ENCODE measurements around the gene SALL3.

SALL3 gene

GRCh38 chr18:79006106-79006795 lies 26.6 kb downstream of the SALL3 start:
- H3K27me3 ChIP-seq (ENCODE audit: insufficient read depth, poor library complexity, severe bottlenecking) = peaks cover 6% of the 10 kb centered on the region
- no peak overlapping the region for H3K27ac ChIP-seq (replicated peaks)
- TF ChIP-seq POLR2AphosphoS5 (IDR thresholded peaks at IDR 0.05; ENCODE audit: low read depth) (no peak), GABPA (IDR thresholded peaks at IDR 0.05; ENCODE audit: low read depth) (no peak)
- TF ChIP-seq, protein P1, sequence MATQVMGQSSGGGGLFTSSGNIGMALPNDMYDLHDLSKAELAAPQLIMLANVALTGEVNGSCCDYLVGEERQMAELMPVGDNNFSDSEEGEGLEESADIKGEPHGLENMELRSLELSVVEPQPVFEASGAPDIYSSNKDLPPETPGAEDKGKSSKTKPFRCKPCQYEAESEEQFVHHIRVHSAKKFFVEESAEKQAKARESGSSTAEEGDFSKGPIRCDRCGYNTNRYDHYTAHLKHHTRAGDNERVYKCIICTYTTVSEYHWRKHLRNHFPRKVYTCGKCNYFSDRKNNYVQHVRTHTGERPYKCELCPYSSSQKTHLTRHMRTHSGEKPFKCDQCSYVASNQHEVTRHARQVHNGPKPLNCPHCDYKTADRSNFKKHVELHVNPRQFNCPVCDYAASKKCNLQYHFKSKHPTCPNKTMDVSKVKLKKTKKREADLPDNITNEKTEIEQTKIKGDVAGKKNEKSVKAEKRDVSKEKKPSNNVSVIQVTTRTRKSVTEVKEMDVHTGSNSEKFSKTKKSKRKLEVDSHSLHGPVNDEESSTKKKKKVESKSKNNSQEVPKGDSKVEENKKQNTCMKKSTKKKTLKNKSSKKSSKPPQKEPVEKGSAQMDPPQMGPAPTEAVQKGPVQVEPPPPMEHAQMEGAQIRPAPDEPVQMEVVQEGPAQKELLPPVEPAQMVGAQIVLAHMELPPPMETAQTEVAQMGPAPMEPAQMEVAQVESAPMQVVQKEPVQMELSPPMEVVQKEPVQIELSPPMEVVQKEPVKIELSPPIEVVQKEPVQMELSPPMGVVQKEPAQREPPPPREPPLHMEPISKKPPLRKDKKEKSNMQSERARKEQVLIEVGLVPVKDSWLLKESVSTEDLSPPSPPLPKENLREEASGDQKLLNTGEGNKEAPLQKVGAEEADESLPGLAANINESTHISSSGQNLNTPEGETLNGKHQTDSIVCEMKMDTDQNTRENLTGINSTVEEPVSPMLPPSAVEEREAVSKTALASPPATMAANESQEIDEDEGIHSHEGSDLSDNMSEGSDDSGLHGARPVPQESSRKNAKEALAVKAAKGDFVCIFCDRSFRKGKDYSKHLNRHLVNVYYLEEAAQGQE (IDR thresholded peaks at IDR 0.05; ENCODE audit: insufficient replicate concordance, low read depth) = no peak
- H3K4me3 ChIP-seq (replicated peaks; ENCODE audit: insufficient read depth, low read length) = no peak overlapping the region
- no peak for DNase-seq (ENCODE audit: low read depth in 1 of 2, low spot score in 1 of 2)

DNA sequence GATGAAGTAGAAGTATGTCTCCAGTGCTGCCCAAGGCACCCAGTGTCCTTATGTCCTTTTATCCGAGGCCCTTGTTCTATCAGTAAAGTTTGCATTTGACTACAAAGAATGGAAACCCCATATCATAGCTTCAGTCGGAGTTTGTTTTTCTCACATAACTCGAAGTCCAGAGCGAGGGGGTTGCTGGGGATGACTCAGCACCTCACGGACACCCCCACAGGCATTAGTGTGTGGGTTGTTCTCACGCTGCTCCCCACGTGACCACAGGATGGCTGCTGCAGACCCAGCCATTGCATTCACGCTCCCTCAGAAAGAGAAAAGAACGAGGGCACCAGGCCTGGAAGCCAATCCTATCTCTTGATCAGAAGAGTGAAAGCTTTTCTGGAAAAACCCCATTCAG lies 27.8 kb downstream of the SALL3 start:
- no peak overlapping the region for H3K4me3 ChIP-seq (replicated peaks; ENCODE audit: insufficient read depth, low read length)
- TF ChIP-seq POLR2AphosphoS5 (IDR thresholded peaks at IDR 0.05; ENCODE audit: low read depth) (no peak), SPI1 (IDR thresholded peaks at IDR 0.05; ENCODE audit: borderline replicate concordance, low read depth) (no peak)
- TF ChIP-seq, protein P2, sequence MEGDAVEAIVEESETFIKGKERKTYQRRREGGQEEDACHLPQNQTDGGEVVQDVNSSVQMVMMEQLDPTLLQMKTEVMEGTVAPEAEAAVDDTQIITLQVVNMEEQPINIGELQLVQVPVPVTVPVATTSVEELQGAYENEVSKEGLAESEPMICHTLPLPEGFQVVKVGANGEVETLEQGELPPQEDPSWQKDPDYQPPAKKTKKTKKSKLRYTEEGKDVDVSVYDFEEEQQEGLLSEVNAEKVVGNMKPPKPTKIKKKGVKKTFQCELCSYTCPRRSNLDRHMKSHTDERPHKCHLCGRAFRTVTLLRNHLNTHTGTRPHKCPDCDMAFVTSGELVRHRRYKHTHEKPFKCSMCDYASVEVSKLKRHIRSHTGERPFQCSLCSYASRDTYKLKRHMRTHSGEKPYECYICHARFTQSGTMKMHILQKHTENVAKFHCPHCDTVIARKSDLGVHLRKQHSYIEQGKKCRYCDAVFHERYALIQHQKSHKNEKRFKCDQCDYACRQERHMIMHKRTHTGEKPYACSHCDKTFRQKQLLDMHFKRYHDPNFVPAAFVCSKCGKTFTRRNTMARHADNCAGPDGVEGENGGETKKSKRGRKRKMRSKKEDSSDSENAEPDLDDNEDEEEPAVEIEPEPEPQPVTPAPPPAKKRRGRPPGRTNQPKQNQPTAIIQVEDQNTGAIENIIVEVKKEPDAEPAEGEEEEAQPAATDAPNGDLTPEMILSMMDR (IDR thresholded peaks at IDR 0.05; ENCODE audit: insufficient read depth, low read length) = no peak
- TF ChIP-seq, protein P1 (IDR thresholded peaks at IDR 0.05; ENCODE audit: insufficient replicate concordance, low read depth) = no peak
- H3K27ac ChIP-seq (replicated peaks) = no peak overlapping the region
- H3K27me3 ChIP-seq (ENCODE audit: insufficient read depth, poor library complexity, severe bottlenecking) = peaks cover 8% of the 10 kb centered on the region
- no peak for DNase-seq (ENCODE audit: low read depth in 1 of 2, low spot score in 1 of 2)

GRCh38 chr18:79008356-79008940 lies 28.8 kb downstream of the SALL3 start:
- Histone ChIP-seq H3K4me3 (replicated peaks; ENCODE audit: insufficient read depth, low read length) (no peak overlapping the region), H3K27ac (replicated peaks) (no peak overlapping the region), H3K27me3 (ENCODE audit: insufficient read depth, poor library complexity, severe bottlenecking) (peaks cover 10% of the 10 kb centered on the region)
- TF ChIP-seq SPI1 (IDR thresholded peaks at IDR 0.05; ENCODE audit: borderline replicate concordance, low read depth) = no peak
- DNase-seq (ENCODE audit: low read depth in 1 of 2, low spot score in 1 of 2) = no peak

- Histone ChIP-seq H3K27me3 (ENCODE audit: insufficient read depth, poor library complexity, severe bottlenecking) (peaks cover 7% of the 10 kb centered on the region), H3K4me3 (replicated peaks; ENCODE audit: insufficient read depth, low read length) (no peak overlapping the region), H3K27ac (replicated peaks) (no peak overlapping the region)
- TF ChIP-seq SPI1 (IDR thresholded peaks at IDR 0.05; ENCODE audit: borderline replicate concordance, low read depth) = no peak
- no peak for TF ChIP-seq POLR2AphosphoS5 (IDR thresholded peaks at IDR 0.05; ENCODE audit: low read depth)
- no peak for TF ChIP-seq GABPA (IDR thresholded peaks at IDR 0.05; ENCODE audit: low read depth)
- TF ChIP-seq, protein P1 (IDR thresholded peaks at IDR 0.05; ENCODE audit: insufficient replicate concordance, low read depth) = no peak
- DNase-seq (ENCODE audit: low read depth in 1 of 2, low spot score in 1 of 2) = no peak
Observed at GRCh38 chr18:79010802-79011201, 31.2 kb downstream of the SALL3 start.

All from HL-60 (cell line).